Naive thymus-derived CD4-positive, alpha-beta T cell (primary cell): ENCODE data around the gene MALT1. TPM values are rescaled to one million over a fixed set of nuclear protein-coding genes. Genes with fewer than 3 reads are reported as not detected.

Experiments
- ATAC-seq: fragments of 150-1000 bp; cut with Tn5 transposase; 2 replicates; pipeline ENCODE4 v1.10.0; 2021; ENCODE audit warnings: mild to moderate bottlenecking, moderate library complexity
- CTCF ChIA-PET: fragments of 350-600 bp; sonication (Branson Sonifier 250); formaldehyde crosslinking; loops from one replicate; lab custom pipeline; 2021; ENCODE audit warnings: antibody characterized with exemption; lab: Charles Lee
- POLR2A ChIA-PET: fragments of 350-600 bp; sonication (Branson Sonifier 250); formaldehyde crosslinking; loops from one replicate; lab custom pipeline; 2021; ENCODE audit warnings: antibody characterized with exemption, inconsistent platforms; lab: Charles Lee
- DNase-seq, 9 donors: peaks; one replicate each; pipeline versions ENCODE4 v3.0.0 to v3.0.0-alpha.2; 2020 to 2022; ENCODE audit warnings: mixed read lengths in 1 of 9
- H3K27ac ChIP-seq: one replicate; pipeline ENCODE4 v1.7.0; 2013; ENCODE audit warnings: mild to moderate bottlenecking, low read depth, low read length, moderate library complexity
- H3K27me3 ChIP-seq, 2 donors: one replicate each; pipeline ENCODE4 v1.7.0; 2013; ENCODE audit warnings: low read length in 2 of 2, mild to moderate bottlenecking in 2 of 2, moderate library complexity in 2 of 2; ENCODE audit not compliant: control insufficient read depth in 2 of 2, insufficient read depth in 2 of 2
- H3K36me3 ChIP-seq, 3 experiments: 1 replicate in 2 of 3; 2 replicates in 1 of 3; pipeline ENCODE4 v1.7.0; 2013; ENCODE audit warnings: low read length in 3 of 3, mild to moderate bottlenecking in 3 of 3, moderate library complexity in 1 of 3; ENCODE audit not compliant: insufficient read depth in 3 of 3, control insufficient read depth in 2 of 3
- H3K4me1 ChIP-seq, 2 donors: one replicate each; pipeline ENCODE4 v1.7.0; 2013; ENCODE audit warnings: low read length in 2 of 2, mild to moderate bottlenecking in 2 of 2, moderate library complexity in 1 of 2; ENCODE audit not compliant: control insufficient read depth in 2 of 2, insufficient read depth in 2 of 2
- H3K4me3 ChIP-seq: 2 replicates; pipeline ENCODE4 v1.7.0; 2013; ENCODE audit warnings: mild to moderate bottlenecking, low read length
- H3K9me3 ChIP-seq, 3 experiments: 1 replicate in 2 of 3; 2 replicates in 1 of 3; pipeline ENCODE4 v1.7.0; 2013; ENCODE audit warnings: low read length in 3 of 3; ENCODE audit not compliant: control insufficient read depth in 2 of 3
- H3K27ac Mint-ChIP-seq, 9 donors: one replicate each; pipeline ENCODE4 v1.8.0; 2020 to 2022; ENCODE audit warnings: mixed read lengths in 9 of 9, mild to moderate bottlenecking in 8 of 9, moderate library complexity in 5 of 9, inconsistent platforms in 2 of 9
- H3K27me3 Mint-ChIP-seq, 5 donors: one replicate each; pipeline ENCODE4 v1.8.0; 2021 to 2022; ENCODE audit warnings: mixed read lengths in 5 of 5, mild to moderate bottlenecking in 1 of 5
- H3K36me3 Mint-ChIP-seq, 5 donors: one replicate each; pipeline ENCODE4 v1.8.0; 2020 to 2022; ENCODE audit warnings: mixed read lengths in 5 of 5, mild to moderate bottlenecking in 3 of 5, inconsistent platforms in 1 of 5
- H3K4me1 Mint-ChIP-seq, 7 donors: one replicate each; pipeline ENCODE4 v1.8.0; 2020 to 2022; ENCODE audit warnings: mixed read lengths in 7 of 7, mild to moderate bottlenecking in 3 of 7, inconsistent platforms in 1 of 7
- H3K4me3 Mint-ChIP-seq, 10 donors: one replicate each; pipeline ENCODE4 v1.8.0; 2020 to 2022; ENCODE audit warnings: mild to moderate bottlenecking in 10 of 10, mixed read lengths in 10 of 10, moderate library complexity in 6 of 10, inconsistent platforms in 2 of 10
- H3K9me3 Mint-ChIP-seq, 11 donors: one replicate each; pipeline ENCODE4 v1.8.0; 2020 to 2022; ENCODE audit warnings: mixed read lengths in 11 of 11, mild to moderate bottlenecking in 4 of 11, inconsistent platforms in 1 of 11, moderate library complexity in 1 of 11
- intact Hi-C, 2 donors: fragments of 100-400 bp; cut with micrococcal nuclease; formaldehyde crosslinking; loops; one replicate each; pipeline ENCODE4 v1.15.1; 2023
- polyA plus RNA-seq, 2 donors: library from polyadenylated mRNA; unstranded; fragments of 300-500 nt; fragmentation: Illumina TruSeq; gene quantifications; one replicate each; pipeline ENCODE4 v1.2.3, GENCODE V29; 2021
- total RNA-seq, 6 experiments: library from RNA in 5 of 6; stranded (reverse) in 5 of 6; gene quantifications; 1 replicate in 5 of 6; 2 replicates in 1 of 6; pipeline ENCODE4 v1.2.3 and lab custom pipeline; 2021 to 2026

The MALT1 gene
- total and polyA plus RNA-seq, 7 experiments from 2014 or later, result 43.8 to 101 (median 67.9) TPM

DNA sequence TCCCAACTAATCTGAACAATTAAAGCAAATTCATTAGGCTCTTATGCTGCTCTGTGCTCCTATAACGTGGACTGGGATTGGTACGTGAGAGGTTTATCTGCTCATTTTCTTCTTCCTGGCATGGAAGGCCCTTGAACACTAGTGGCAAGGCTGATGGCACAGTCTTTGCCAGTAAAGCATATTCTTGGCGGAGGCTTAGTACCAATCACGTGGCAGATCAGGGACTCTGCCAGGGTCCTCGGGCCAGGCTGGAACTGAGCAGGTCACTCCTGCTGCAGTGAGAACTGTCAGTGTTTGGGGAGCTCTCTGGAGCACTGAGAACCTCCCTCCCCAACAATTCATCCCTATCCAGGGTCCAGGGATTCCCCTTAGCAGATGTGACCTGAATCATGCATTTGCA, 38.7 kb upstream of the MALT1 start:
- Histone ChIP-seq H3K4me1 (peaks cover 0 to 16% of the 10 kb centered on the region in 2 donors), H3K9me3 (no peaks in the 10 kb centered on the region), H3K4me3 (no peak overlapping the region), H3K27me3 (no peaks in the 10 kb centered on the region), H3K27ac (no peak overlapping the region), H3K36me3 (no peaks in the 10 kb centered on the region)
- Mint-ChIP-seq H3K27ac (no peak overlapping the region), H3K4me1 (peaks cover 12 to 58% (median 40%) of the 10 kb centered on the region in 7 donors), H3K36me3 (peaks cover 0 to 9% (median 0%) of the 10 kb centered on the region in 5 donors), H3K27me3 (peaks cover 0 to 15% (median 0%) of the 10 kb centered on the region in 5 donors), H3K4me3 (no peak overlapping the region), H3K9me3 (no peaks in the 10 kb centered on the region)
- intact Hi-C loops, result no loop called here
- ATAC-seq (no peak), DNase-seq (no peak)
- POLR2A ChIA-PET, result no interaction called here
- CTCF ChIA-PET, result no interaction called here

GRCh38 chr18:58633874-58634273, 37.4 kb upstream of the MALT1 start:
- no peaks in the 10 kb centered on the region for H3K9me3 Mint-ChIP-seq
- Histone ChIP-seq H3K4me3 (no peak overlapping the region), H3K27me3 (no peaks in the 10 kb centered on the region), H3K9me3 (no peaks in the 10 kb centered on the region), H3K36me3 (no peaks in the 10 kb centered on the region), H3K27ac (no peak overlapping the region), H3K4me1 (peaks cover 0 to 12% of the 10 kb centered on the region in 2 donors)
- H3K27me3 Mint-ChIP-seq, result peaks cover 0 to 21% (median 0%) of the 10 kb centered on the region in 5 donors
- no peak for DNase-seq
- no peak overlapping the region for H3K4me3 Mint-ChIP-seq
- ATAC-seq, result no peak
- H3K27ac Mint-ChIP-seq, result peak overlapping the region in 1 of 9 donors; percentile 8
- ChIA-PET CTCF (interaction anchor here (1.0 kb wide), 1 partner anchor 133 kb away, joined by 3 read pairs; no protein-coding TSS in a partner anchor), POLR2A (interaction anchor here (0.9 kb wide), 1 partner anchor 12 kb away, joined by 4 read pairs; no protein-coding TSS in a partner anchor)
- intact Hi-C loops, result no loop called here
- peaks cover 0 to 9% (median 0%) of the 10 kb centered on the region in 5 donors for H3K36me3 Mint-ChIP-seq
- H3K4me1 Mint-ChIP-seq, result peaks cover 15 to 63% (median 48%) of the 10 kb centered on the region in 7 donors

DNA sequence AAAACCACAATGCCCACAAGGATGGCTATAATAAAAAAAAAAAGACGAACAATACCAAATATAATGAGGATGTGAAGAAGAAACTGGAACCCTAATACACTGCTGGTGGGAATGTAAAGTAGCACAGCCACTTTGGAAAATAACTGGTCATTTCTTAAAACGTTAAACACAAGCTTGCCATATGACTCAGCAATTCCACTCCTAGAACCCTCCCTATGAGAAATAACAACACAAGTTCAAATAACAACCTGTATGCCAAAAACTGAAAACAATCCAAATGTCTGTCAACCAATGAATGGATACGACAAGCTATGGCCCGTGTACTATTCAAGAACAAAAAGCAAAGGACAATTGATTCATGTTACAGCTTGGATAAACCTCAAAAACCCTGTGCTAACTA, 35.4 kb upstream of the MALT1 start:
- Histone ChIP-seq H3K4me3 (no peak overlapping the region), H3K9me3 (no peaks in the 10 kb centered on the region), H3K4me1 (no peaks in the 10 kb centered on the region), H3K27me3 (no peaks in the 10 kb centered on the region), H3K27ac (no peak overlapping the region), H3K36me3 (no peaks in the 10 kb centered on the region)
- H3K4me1 Mint-ChIP-seq, result peaks cover 6 to 57% (median 39%) of the 10 kb centered on the region in 7 donors
- H3K4me3 Mint-ChIP-seq, result no peak overlapping the region
- intact Hi-C loops, result no loop called here
- DNase-seq (no peak), ATAC-seq (no peak)
- H3K27ac Mint-ChIP-seq, result no peak overlapping the region
- H3K36me3 Mint-ChIP-seq, result peaks cover 0 to 8% (median 0%) of the 10 kb centered on the region in 5 donors
- H3K9me3 Mint-ChIP-seq, result no peaks in the 10 kb centered on the region
- peaks cover 0 to 11% (median 0%) of the 10 kb centered on the region in 5 donors for H3K27me3 Mint-ChIP-seq
- POLR2A ChIA-PET, result interaction anchor here (1.0 to 1.3 kb wide), 5 partner anchors 8 to 40 kb away, joined by 3 to 5 read pairs (median 4); partner anchors contain the start of gene MALT1
- CTCF ChIA-PET, result interaction anchor here (0.7 kb wide), 1 partner anchor 57 kb away, joined by 3 read pairs; no protein-coding TSS in a partner anchor

DNA sequence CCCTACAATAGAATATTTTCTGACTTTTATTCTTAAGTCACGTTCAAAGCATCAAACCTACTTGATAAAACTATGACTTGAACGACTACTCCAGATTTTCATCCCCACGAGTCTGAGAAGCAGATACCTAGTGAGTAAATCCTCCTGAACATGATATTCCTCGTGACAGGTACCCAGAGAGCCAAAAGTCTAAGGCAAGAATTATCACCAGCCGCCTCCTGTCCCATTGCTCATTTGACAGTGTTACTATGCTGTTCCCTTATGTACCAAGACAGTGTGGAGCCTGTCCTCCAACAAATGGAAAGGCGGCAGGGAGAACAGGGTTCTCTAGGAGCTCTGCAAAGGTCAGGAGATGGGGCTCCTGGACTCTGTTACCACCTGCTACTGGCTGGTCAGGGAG, 34.1 kb upstream of the MALT1 start:
- H3K9me3 Mint-ChIP-seq, result no peaks in the 10 kb centered on the region

GRCh38 chr18:58637946-58638345, 33.3 kb upstream of the MALT1 start:
- ATAC-seq, result no peak
- Histone ChIP-seq H3K4me1 (no peaks in the 10 kb centered on the region), H3K36me3 (no peaks in the 10 kb centered on the region), H3K27me3 (no peaks in the 10 kb centered on the region), H3K4me3 (no peak overlapping the region), H3K9me3 (no peaks in the 10 kb centered on the region), H3K27ac (no peak overlapping the region)
- H3K36me3 Mint-ChIP-seq, result peaks cover 0 to 6% (median 0%) of the 10 kb centered on the region in 5 donors
- no peak overlapping the region for H3K4me3 Mint-ChIP-seq
- intact Hi-C loops, result no loop called here
- H3K4me1 Mint-ChIP-seq, result peaks cover 6 to 57% (median 39%) of the 10 kb centered on the region in 7 donors
- ChIA-PET CTCF (no interaction called here), POLR2A (interaction anchor here (0.7 to 1.1 kb wide), 2 partner anchors 9 to 126 kb away, joined by 3 read pairs; partner anchors contain the start of gene ALPK2)
- H3K9me3 Mint-ChIP-seq, result no peaks in the 10 kb centered on the region
- H3K27me3 Mint-ChIP-seq, result peaks cover 0 to 7% (median 0%) of the 10 kb centered on the region in 5 donors
- DNase-seq, result no peak
- H3K27ac Mint-ChIP-seq, result no peak overlapping the region

More for the DNA sequence above, 34.1 kb upstream of the MALT1 start:
- Histone ChIP-seq H3K4me1 (no peaks in the 10 kb centered on the region), H3K36me3 (no peaks in the 10 kb centered on the region), H3K9me3 (no peaks in the 10 kb centered on the region), H3K4me3 (no peak overlapping the region), H3K27ac (no peak overlapping the region), H3K27me3 (no peaks in the 10 kb centered on the region)
- intact Hi-C loops, result no loop called here
- peaks cover 0 to 6% (median 0%) of the 10 kb centered on the region in 5 donors for H3K36me3 Mint-ChIP-seq
- no peak overlapping the region for H3K4me3 Mint-ChIP-seq
- H3K27me3 Mint-ChIP-seq, result peaks cover 0 to 7% (median 0%) of the 10 kb centered on the region in 5 donors
- no peak overlapping the region for H3K27ac Mint-ChIP-seq
- POLR2A ChIA-PET, result interaction anchor here (0.7 kb wide), 2 partner anchors 87 to 127 kb away, joined by 3 to 4 read pairs; no protein-coding TSS in a partner anchor
- DNase-seq (no peak), ATAC-seq (no peak)
- peaks cover 6 to 57% (median 39%) of the 10 kb centered on the region in 7 donors for H3K4me1 Mint-ChIP-seq
- CTCF ChIA-PET, result no interaction called here

GRCh38 chr18:58638441-58638840, 32.8 kb upstream of the MALT1 start:
- Histone ChIP-seq H3K27ac (no peak overlapping the region), H3K4me3 (no peak overlapping the region), H3K9me3 (no peaks in the 10 kb centered on the region), H3K36me3 (no peaks in the 10 kb centered on the region), H3K4me1 (no peaks in the 10 kb centered on the region), H3K27me3 (no peaks in the 10 kb centered on the region)
- H3K4me1 Mint-ChIP-seq, result peaks cover 6 to 52% (median 38%) of the 10 kb centered on the region in 7 donors
- H3K27ac Mint-ChIP-seq, result no peak overlapping the region
- ChIA-PET POLR2A (interaction anchor here (1.1 kb wide), 1 partner anchor 9 kb away, joined by 3 read pairs; the partner anchor contains the start of gene ALPK2), CTCF (no interaction called here)
- ATAC-seq, result peak; percentile 47
- intact Hi-C loops, result no loop called here
- H3K4me3 Mint-ChIP-seq, result no peak overlapping the region
- peaks cover 0 to 6% (median 0%) of the 10 kb centered on the region in 5 donors for H3K36me3 Mint-ChIP-seq
- H3K9me3 Mint-ChIP-seq, result no peaks in the 10 kb centered on the region
- peaks cover 0 to 7% (median 0%) of the 10 kb centered on the region in 5 donors for H3K27me3 Mint-ChIP-seq
- DNase-seq, result no peak
